Endothelial cell of umbilical vein (primary cell): ENCODE data around the gene XRCC4. TPM values are rescaled to one million over a fixed set of nuclear protein-coding genes. Genes with fewer than 3 reads are reported as not detected.
"Not testable (repeated sequence)": the region's sequence is repeated elsewhere in the genome, so short reads cannot be mapped to it uniquely, and the experiment has no call there.

Experiments used
- BruUV-seq: library from RNA; stranded (reverse); fragments of 400-500 nt; replicated peaks from 2 replicates; lab custom pipeline; 2021; lab: Mats Ljungman, UMichigan
- CTCF ChIA-PET: fragments of 300-600, 350-600 bp; sonication (Branson Sonifier 250); formaldehyde crosslinking; loops from one replicate; lab custom pipeline; 2021; ENCODE audit warnings: antibody characterized with exemption, inconsistent platforms; lab: Charles Lee
- POLR2A ChIA-PET: fragments of 300-600, 350-600 bp; sonication (Branson Sonifier 250); formaldehyde crosslinking; loops from one replicate; lab custom pipeline; 2021; ENCODE audit warnings: antibody characterized with exemption, inconsistent platforms; lab: Charles Lee
- DNase-seq: peaks from one replicate; pipeline ENCODE4 v3.0.0-alpha.2; 2011; ENCODE audit warnings: low read depth, low spot score
- FAIRE-seq: peaks from 2 replicates; lab custom pipeline; 2011; peaks lifted over from hg19 to GRCh38; lab: Jason Lieb, UNC
- H2AFZ ChIP-seq: 2 replicates; pipeline ENCODE4 v1.6.0; 2012; ENCODE audit warnings: low read depth, low read length, control low read depth, inconsistent platforms
- H3K27ac ChIP-seq: 2 replicates; pipeline ENCODE4 v1.5.1; 2011; ENCODE audit warnings: low read depth, mild to moderate bottlenecking, control low read depth, low read length, moderate library complexity; ENCODE audit not compliant: insufficient read depth
- H3K27me3 ChIP-seq, 2 experiments: 2 replicates each; pipeline versions ENCODE4 v1.6.0 to v1.6.1; 2011; ENCODE audit warnings: low read length in 2 of 2, mixed read lengths in 1 of 2; ENCODE audit not compliant: control insufficient read depth in 2 of 2, insufficient read depth in 2 of 2
- H3K36me3 ChIP-seq, 2 experiments: 2 replicates in 1 of 2; 3 replicates in 1 of 2; pipeline ENCODE4 v1.5.1; 2011; ENCODE audit warnings: low read length in 2 of 2, mild to moderate bottlenecking in 1 of 2, moderate library complexity in 1 of 2; ENCODE audit not compliant: control insufficient read depth in 2 of 2, insufficient read depth in 2 of 2; ENCODE audit errors: extremely low read depth in 1 of 2
- H3K4me1 ChIP-seq: 3 replicates; pipeline ENCODE4 v1.5.1; 2011; ENCODE audit warnings: mild to moderate bottlenecking, low read length; ENCODE audit not compliant: control insufficient read depth, insufficient read depth; ENCODE audit errors: extremely low read depth
- H3K4me2 ChIP-seq: 2 replicates; pipeline ENCODE4 v1.6.1; 2011; ENCODE audit warnings: low read length, control low read depth, mixed read lengths; ENCODE audit not compliant: insufficient read depth
- H3K4me3 ChIP-seq, 3 experiments: fragments of 200-600 bp in 1 of 3; sonication (generic), shearing (Covaris generic) in 1 of 3; replicated peaks in 1 of 3; 2 replicates each; pipeline ENCODE4 v1.5.1; 2011 to 2016; ENCODE audit warnings: control low read depth in 3 of 3, low read length in 3 of 3, mild to moderate bottlenecking in 2 of 3, inconsistent platforms in 1 of 3, low read depth in 1 of 3, moderate library complexity in 1 of 3; ENCODE audit not compliant: insufficient read depth in 1 of 3
- H3K79me2 ChIP-seq: 2 replicates; pipeline ENCODE4 v1.6.0; 2012; ENCODE audit warnings: low read length, inconsistent platforms; ENCODE audit not compliant: control insufficient read depth, insufficient read depth
- H3K9ac ChIP-seq: replicated peaks from 2 replicates; pipeline ENCODE3; 2011; ENCODE audit warnings: low read length, control low read depth; ENCODE audit not compliant: insufficient read depth; ENCODE audit errors: extremely low read depth
- H3K9me1 ChIP-seq: replicated peaks from 3 replicates; pipeline ENCODE4 v1.6.0; 2011; ENCODE audit warnings: mild to moderate bottlenecking, low read length; ENCODE audit not compliant: control insufficient read depth, insufficient read depth; ENCODE audit errors: extremely low read depth
- H3K9me3 ChIP-seq: replicated peaks from 2 replicates; pipeline ENCODE4 v1.5.1; 2012; ENCODE audit warnings: low read length, inconsistent platforms; ENCODE audit not compliant: control insufficient read depth, insufficient read depth
- H4K20me1 ChIP-seq: replicated peaks from 2 replicates; pipeline ENCODE3; 2011; ENCODE audit warnings: mild to moderate bottlenecking, low read length; ENCODE audit not compliant: control insufficient read depth, insufficient read depth; ENCODE audit errors: extremely low read depth
- CTCF ChIP-seq, 2 donors: IDR thresholded peaks; 1 replicate in 1 of 2; 2 replicates in 1 of 2; pipeline ENCODE4 v1.5.1; 2011; ENCODE audit warnings: low read length in 2 of 2, mild to moderate bottlenecking in 2 of 2, moderate library complexity in 2 of 2, control low read depth in 1 of 2, inconsistent platforms in 1 of 2, low read depth in 1 of 2; ENCODE audit not compliant: insufficient read depth in 1 of 2; ENCODE audit errors: extremely low read depth in 1 of 2
- EZH2 ChIP-seq: IDR thresholded peaks from 2 replicates; pipeline ENCODE4 v1.6.1; 2012; ENCODE audit warnings: borderline replicate concordance, low read depth, mild to moderate bottlenecking, moderate library complexity, low read length, inconsistent platforms; ENCODE audit not compliant: severe bottlenecking
- FOS ChIP-seq: IDR thresholded peaks from 2 replicates; pipeline ENCODE4 v1.6.1; 2011; ENCODE audit warnings: mild to moderate bottlenecking, low read length, moderate library complexity, borderline replicate concordance; ENCODE audit not compliant: insufficient read depth
- GATA2 ChIP-seq: IDR thresholded peaks from 2 replicates; pipeline ENCODE4 v1.7.0; 2011; ENCODE audit warnings: low read depth, mild to moderate bottlenecking, moderate library complexity, mixed read lengths, low read length; ENCODE audit not compliant: insufficient read length, insufficient read depth
- JUN ChIP-seq: IDR thresholded peaks from 2 replicates; pipeline ENCODE4 v1.6.1; 2011; ENCODE audit warnings: borderline replicate concordance, low read depth; ENCODE audit not compliant: insufficient read length, insufficient read depth
- MAX ChIP-seq: IDR thresholded peaks from 2 replicates; pipeline ENCODE4 v1.6.1; 2011; ENCODE audit not compliant: insufficient read depth, insufficient read length
- MYC ChIP-seq: IDR thresholded peaks from one replicate; pipeline ENCODE4 v1.6.1; 2011; ENCODE audit warnings: mild to moderate bottlenecking, low read depth, low read length
- POLR2A ChIP-seq: IDR thresholded peaks from 2 replicates; pipeline ENCODE4 v1.6.1; 2012; ENCODE audit warnings: low read depth, mild to moderate bottlenecking, control low read depth, low read length
- POLR2AphosphoS5 ChIP-seq: IDR thresholded peaks from 2 replicates; pipeline ENCODE4 v1.6.1; 2012; ENCODE audit warnings: low read depth, mild to moderate bottlenecking, control low read depth, low read length, moderate library complexity; ENCODE audit not compliant: insufficient read depth
- dilution Hi-C: fragments of 300-500 bp; cut with MboI; formaldehyde crosslinking; loops from one replicate; pipeline ENCODE4 v1.15.0; 2019; ENCODE audit warnings: low sequenced_read_pairs; ENCODE audit not compliant: extremely low pct_ligation_motif_present
- intact Hi-C: fragments of 100-400 bp; cut with micrococcal nuclease; formaldehyde crosslinking; loops from one replicate; pipeline ENCODE4 v1.10.0; 2022
- polyA plus RNA-seq, 4 experiments: library from polyadenylated mRNA; depleted of rRNA in 3 of 4; stranded (reverse) in 3 of 4; unstranded in 1 of 4; fragments of >200 nt; gene quantifications; 2 replicates each; pipeline versions ENCODE4 v1.2.1 to v1.2.3, GENCODE V29; 2011 to 2012; ENCODE audit warnings: missing spikeins in 1 of 4
- total RNA-seq: library from RNA; stranded (reverse); gene quantifications from 2 replicates; pipeline ENCODE4 v1.2.3, GENCODE V29; 2021

Gene XRCC4
- total and polyA plus RNA-seq, 2 donors (not counting 3 experiments of a cell fraction or from before 2014, with no cell fraction given) = 1.3 to 7.7 TPM

- Histone ChIP-seq H3K9me3 (no peaks in the 10 kb centered on the region), H3K27ac (no peak overlapping the region), H4K20me1 (no peaks in the 10 kb centered on the region), H3K4me3 (no peak overlapping the region), H3K27me3 (no peaks in the 10 kb centered on the region), H2AFZ (no peak overlapping the region), H3K9me1 (no peaks in the 10 kb centered on the region), H3K79me2 (no peaks in the 10 kb centered on the region), H3K4me1 (no peaks in the 10 kb centered on the region), H3K9ac (no peak overlapping the region), H3K4me2 (no peak overlapping the region), H3K36me3 (no peaks in the 10 kb centered on the region)
- intact Hi-C loops = no loop called here
- no peak for DNase-seq
- TF ChIP-seq CTCF (IDR thresholded peaks at IDR 0.05; ENCODE audit: extremely low read depth in 1 of 2, insufficient read depth in 1 of 2, low read depth in 1 of 2, low read length in 2 of 2) = no peak
- TF ChIP-seq JUN = no peak
- no peak for TF ChIP-seq EZH2
- no peak for TF ChIP-seq MAX
- TF ChIP-seq POLR2A = no peak
- no peak for TF ChIP-seq FOS
- no peak for TF ChIP-seq GATA2
- TF ChIP-seq POLR2AphosphoS5 = no peak
- no peak for TF ChIP-seq MYC
- CTCF ChIA-PET = no interaction called here
- no peak for FAIRE-seq
- POLR2A ChIA-PET = no interaction called here
- dilution Hi-C loops = no loop called here
- BruUV-seq = no TSS peak
Measured at GRCh38 chr5:83354958-83355357, 277.6 kb downstream of the XRCC4 start.

GRCh38 chr5:83355482-83356014 lies 278.2 kb downstream of the XRCC4 start:
- DNase-seq, FAIRE-seq, H4K20me1 ChIP-seq, H3K4me1 ChIP-seq, CTCF ChIA-PET, H3K27ac ChIP-seq, dilution Hi-C loops, H3K36me3 ChIP-seq, H3K9ac ChIP-seq, POLR2A ChIA-PET, BruUV-seq, H2AFZ ChIP-seq, intact Hi-C loops, H3K79me2 ChIP-seq, H3K4me3 ChIP-seq, H3K4me2 ChIP-seq, H3K27me3 ChIP-seq, H3K9me3 ChIP-seq, H3K9me1 ChIP-seq: not testable (repeated sequence)
